Ovary (tissue), 9 donors: ENCODE measurements around the gene CEP350. TPM values are rescaled to one million over a fixed set of nuclear protein-coding genes. Genes with fewer than 3 reads are reported as not detected.
"Not testable (repeated sequence)": the region's sequence is repeated elsewhere in the genome, so short reads cannot be mapped to it uniquely, and the experiment has no call there.

ENCODE experiments used
- DNase-seq, 5 donors: peaks; one replicate each; pipeline ENCODE4 v3.0.0-alpha.2; 2019 to 2020
- H3K27ac ChIP-seq, 2 donors: fragments of 200-600 bp; one replicate each; pipeline versions ENCODE4 v1.5.1 to v1.8.0; 2019 to 2022
- H3K27me3 ChIP-seq: fragments of 200-600 bp; one replicate; pipeline ENCODE4 v1.8.0; 2022
- H3K36me3 ChIP-seq: fragments of 200-600 bp; sonication (generic); one replicate; pipeline ENCODE4 v1.5.1; 2019
- H3K4me1 ChIP-seq: one replicate; pipeline ENCODE4 v1.8.1; 2013; ENCODE audit warnings: mild to moderate bottlenecking, moderate library complexity; ENCODE audit not compliant: insufficient read depth
- H3K4me3 ChIP-seq: fragments of 200-600 bp; sonication (generic); one replicate; pipeline ENCODE4 v1.5.1; 2017
- H3K9me3 ChIP-seq, 2 donors: fragments of 200-600 bp in 1 of 2; sonication (generic) in 1 of 2; one replicate each; pipeline versions ENCODE4 v1.5.1 to v1.8.1; 2013 to 2019; ENCODE audit warnings: mild to moderate bottlenecking in 1 of 2, moderate library complexity in 1 of 2
- EP300 ChIP-seq: sonication (generic); formaldehyde crosslinking; IDR thresholded peaks from one replicate; pipeline ENCODE4 v1.6.1; 2017; ENCODE audit warnings: antibody characterized with exemption
- POLR2A ChIP-seq: fragments of 450-650 bp; IDR thresholded peaks from one replicate; pipeline ENCODE4 v1.6.1; 2017; ENCODE audit warnings: antibody characterized with exemption, mild to moderate bottlenecking, moderate library complexity
- WGBS, 3 donors: extraction: QIAGEN DNeasy Blood & Tissue Kit in 1 of 3; methylation state at CpG; one replicate each; pipeline versions ENCODE4 v1.1.5 to v1.1.7; 2013 to 2017; 5-methylcytosine and 5-hydroxymethylcytosine counted together
- intact Hi-C, 4 donors: fragments of 100-400 bp; cut with DNase I; formaldehyde crosslinking; loops; one replicate each; pipeline versions ENCODE4 v1.11.0 to v1.15.1; 2022 to 2023
- polyA plus RNA-seq, 2 donors: library from polyadenylated mRNA; stranded (reverse); fragments of 200-250 nt in 1 of 2; fragments of 350-450 nt in 1 of 2; fragmentation: Illumina TruSeq in 1 of 2; extraction: RNeasy Lipid Tissue Mini Kit (QIAGEN cat#74804) in 1 of 2; gene quantifications; one replicate each; pipeline ENCODE4 v1.2.3, GENCODE V29; 2013 to 2014
- total RNA-seq, 7 donors: library from RNA; depleted of rRNA in 2 of 7; stranded (reverse); fragments of >200 nt in 2 of 7; fragmentation: NEBNext Ultra II Directional in 3 of 7; extraction: Animal tissue kit (Norgen Biotek cat#: 25700) in 3 of 7; gene quantifications; one replicate each; pipeline versions ENCODE4 v1.1.0 to v1.2.4, GENCODE V29; 2016 to 2023
- TF ChIP-seq, protein P1 (sequence below), 3 donors: fragments of 450-650 bp in 2 of 3; fragments of 200-600 bp in 1 of 3; IDR thresholded peaks; one replicate each; pipeline versions ENCODE4 v1.5.1 to v1.8.0; 2016 to 2022; ENCODE audit warnings: antibody characterized with exemption in 3 of 3, mild to moderate bottlenecking in 1 of 3
- donor health status: DM: no; HTN: no; CAD: no; lungs with moderate emphysema.
- donor health status: DM: no; HTN: no; CAD: no.
- donor health status: Bipolar disorder and iron deficiency.
- donor health status: DM: yes; HTN: yes; CAD: no.
- donor health status: DM: no; HTN: no; CAD: no.
- donor health status: DM: yes; HTN: yes; CAD: no.

Gene CEP350
- total and polyA plus RNA-seq, 9 donors, result 7.9 to 69.4 (median 53.1) TPM

DNA sequence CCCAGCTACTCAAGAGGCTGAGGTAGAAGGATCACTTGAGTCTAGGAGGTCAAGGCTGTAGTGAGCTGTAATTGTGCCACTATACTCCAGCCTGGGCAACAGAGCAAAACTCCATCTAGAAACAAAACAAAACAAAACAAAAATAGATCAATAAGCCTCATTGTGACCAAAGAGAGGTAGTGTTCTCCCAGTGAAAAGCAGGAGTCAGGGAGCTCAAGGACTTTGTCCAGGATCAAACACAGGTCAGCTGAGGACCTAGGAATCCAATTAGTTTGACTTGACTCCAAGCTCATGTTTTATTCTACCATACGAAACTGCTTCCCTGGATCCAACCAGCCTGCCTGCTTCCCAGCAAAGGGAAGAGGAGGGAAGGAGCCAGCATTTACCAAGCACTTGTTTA, 178.6 kb downstream of the CEP350 start:
- H3K4me1 ChIP-seq, result no peaks in the 10 kb centered on the region
- H3K36me3 ChIP-seq, result no peaks in the 10 kb centered on the region
- H3K27me3 ChIP-seq, result no peaks in the 10 kb centered on the region
- intact Hi-C loops, result no loop called here
- WGBS, 3 donors, result 44 to 76% (median 46%) methylated on average over 1 of the region's 1 CpG
- H3K9me3 ChIP-seq, result no peaks in the 10 kb centered on the region
- no peak for DNase-seq
- TF ChIP-seq POLR2A (no peak), EP300 (no peak)
- TF ChIP-seq, protein P1, sequence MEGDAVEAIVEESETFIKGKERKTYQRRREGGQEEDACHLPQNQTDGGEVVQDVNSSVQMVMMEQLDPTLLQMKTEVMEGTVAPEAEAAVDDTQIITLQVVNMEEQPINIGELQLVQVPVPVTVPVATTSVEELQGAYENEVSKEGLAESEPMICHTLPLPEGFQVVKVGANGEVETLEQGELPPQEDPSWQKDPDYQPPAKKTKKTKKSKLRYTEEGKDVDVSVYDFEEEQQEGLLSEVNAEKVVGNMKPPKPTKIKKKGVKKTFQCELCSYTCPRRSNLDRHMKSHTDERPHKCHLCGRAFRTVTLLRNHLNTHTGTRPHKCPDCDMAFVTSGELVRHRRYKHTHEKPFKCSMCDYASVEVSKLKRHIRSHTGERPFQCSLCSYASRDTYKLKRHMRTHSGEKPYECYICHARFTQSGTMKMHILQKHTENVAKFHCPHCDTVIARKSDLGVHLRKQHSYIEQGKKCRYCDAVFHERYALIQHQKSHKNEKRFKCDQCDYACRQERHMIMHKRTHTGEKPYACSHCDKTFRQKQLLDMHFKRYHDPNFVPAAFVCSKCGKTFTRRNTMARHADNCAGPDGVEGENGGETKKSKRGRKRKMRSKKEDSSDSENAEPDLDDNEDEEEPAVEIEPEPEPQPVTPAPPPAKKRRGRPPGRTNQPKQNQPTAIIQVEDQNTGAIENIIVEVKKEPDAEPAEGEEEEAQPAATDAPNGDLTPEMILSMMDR (IDR thresholded peaks at IDR 0.05), result no peak
- no peak overlapping the region for H3K4me3 ChIP-seq
- no peak overlapping the region for H3K27ac ChIP-seq

DNA sequence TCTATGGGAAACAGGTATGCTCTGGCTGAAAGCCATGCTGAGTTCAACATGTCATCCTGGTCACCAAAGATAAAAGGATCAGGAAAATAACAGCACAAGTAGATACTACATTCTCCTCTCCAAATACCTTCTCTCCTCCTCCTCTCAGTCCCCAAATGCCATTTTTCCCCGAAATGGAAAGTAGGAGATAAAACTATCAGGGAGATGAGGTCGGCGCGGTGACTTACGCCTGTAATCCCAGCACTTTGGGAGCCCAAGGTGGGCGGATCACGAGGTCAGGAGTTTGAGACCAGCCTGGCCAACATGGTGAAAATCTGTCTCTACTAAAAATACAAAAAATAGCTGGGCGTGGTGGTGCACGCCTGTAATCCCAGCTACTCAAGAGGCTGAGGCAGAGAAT, 179.1 kb downstream of the CEP350 start:
- H3K9me3 ChIP-seq, H3K27ac ChIP-seq, H3K27me3 ChIP-seq, DNase-seq, intact Hi-C loops, H3K4me1 ChIP-seq, H3K36me3 ChIP-seq, H3K4me3 ChIP-seq: not testable (repeated sequence)
- WGBS, 3 donors, result 87 to 91% (median 91%) methylated on average over 9 of the region's 9 CpGs

DNA sequence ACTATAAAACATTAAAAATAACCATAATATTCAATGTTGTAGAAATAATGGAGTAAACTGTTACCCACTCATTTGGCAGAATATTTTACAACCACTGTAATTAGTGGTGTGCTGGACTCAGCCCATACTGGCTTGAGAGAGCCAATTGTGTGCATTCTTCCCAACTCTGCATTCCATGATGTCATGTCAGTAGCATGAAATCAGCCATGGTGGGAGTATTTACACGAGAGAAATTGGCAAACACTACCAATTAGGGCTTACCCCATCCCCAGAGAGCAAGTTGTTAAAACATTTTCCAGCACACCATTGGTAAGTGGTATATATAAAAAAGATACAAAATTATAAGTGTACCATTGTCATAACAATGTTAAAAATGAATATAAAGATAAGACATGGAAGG, 180.9 kb downstream of the CEP350 start:
- TF ChIP-seq, protein P1 (IDR thresholded peaks at IDR 0.05), result no peak
- TF ChIP-seq EP300 (no peak), POLR2A (no peak)
- H3K36me3 ChIP-seq, result no peaks in the 10 kb centered on the region
- no peak overlapping the region for H3K27ac ChIP-seq
- no peaks in the 10 kb centered on the region for H3K4me1 ChIP-seq
- no peak overlapping the region for H3K4me3 ChIP-seq
- no peak for DNase-seq
- 9 to 16% (median 12%) methylated on average over 1 of the region's 1 CpG for WGBS, 3 donors
- H3K27me3 ChIP-seq, result no peaks in the 10 kb centered on the region
- intact Hi-C loops, result no loop called here
- H3K9me3 ChIP-seq, result no peaks in the 10 kb centered on the region

DNA sequence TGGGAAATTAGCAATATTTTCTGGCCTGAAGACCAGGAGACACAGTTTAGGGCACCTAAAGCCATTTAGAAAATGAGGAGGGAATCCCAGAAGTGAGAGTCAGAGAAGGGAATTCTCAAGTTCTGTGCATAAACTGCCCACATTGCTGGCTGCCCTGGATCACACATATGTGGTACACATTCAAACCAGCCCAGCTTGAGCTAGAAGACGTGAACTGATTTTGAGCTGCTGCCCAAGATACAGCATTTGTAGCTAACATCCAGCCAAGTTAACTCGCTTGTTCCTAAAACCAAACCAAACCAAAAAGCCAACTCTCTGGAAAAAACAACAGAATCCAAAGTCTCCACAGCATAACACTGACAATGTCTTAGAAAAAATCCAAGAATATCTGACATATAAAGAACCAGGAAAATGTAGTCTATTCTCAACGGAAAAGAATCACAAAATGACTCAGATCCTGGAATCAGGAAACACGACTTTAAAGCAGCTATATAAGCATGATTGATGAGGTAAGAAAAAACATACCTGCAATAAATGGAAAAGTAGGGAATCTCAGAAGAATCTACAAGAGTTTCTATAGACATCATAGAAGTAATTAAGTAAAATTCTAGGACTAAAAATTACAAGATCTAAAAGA, 181.8 kb downstream of the CEP350 start:
- TF ChIP-seq EP300 (no peak), POLR2A (no peak)
- TF ChIP-seq, protein P1 (IDR thresholded peaks at IDR 0.05), result no peak
- no peak overlapping the region for H3K27ac ChIP-seq
- WGBS, 3 donors, result 78 to 83% (median 79%) methylated on average over 4 of the region's 4 CpGs
- no peaks in the 10 kb centered on the region for H3K27me3 ChIP-seq
- H3K4me3 ChIP-seq, result no peak overlapping the region
- no peaks in the 10 kb centered on the region for H3K36me3 ChIP-seq
- no peak for DNase-seq
- H3K9me3 ChIP-seq, result no peaks in the 10 kb centered on the region
- no peaks in the 10 kb centered on the region for H3K4me1 ChIP-seq
- intact Hi-C loops, result no loop called here

DNA sequence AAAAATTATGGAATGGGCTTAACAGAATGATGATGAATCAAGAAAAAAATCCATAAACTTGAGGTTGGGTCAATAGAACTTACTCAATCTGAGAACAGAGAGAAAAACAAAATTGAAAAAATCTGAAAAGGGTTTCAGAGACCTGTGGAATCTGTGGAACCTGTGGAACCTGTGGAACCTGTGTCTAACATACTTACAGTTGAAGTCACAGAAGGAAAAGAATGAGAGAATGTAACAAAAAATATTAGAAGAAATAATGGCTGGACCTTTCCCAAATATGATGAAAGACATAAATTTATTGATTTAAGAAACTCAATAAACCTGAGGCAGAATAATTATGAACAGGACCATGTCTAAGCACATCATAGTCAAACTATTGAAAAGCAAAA, 182.4 kb downstream of the CEP350 start:
- H3K36me3 ChIP-seq, result no peaks in the 10 kb centered on the region
- DNase-seq, result no peak
- H3K27ac ChIP-seq, result no peak overlapping the region
- no peaks in the 10 kb centered on the region for H3K4me1 ChIP-seq
- H3K4me3 ChIP-seq, result no peak overlapping the region
- intact Hi-C loops, result no loop called here
- TF ChIP-seq, protein P1 (IDR thresholded peaks at IDR 0.05), result no peak
- TF ChIP-seq EP300 (no peak), POLR2A (no peak)
- no peaks in the 10 kb centered on the region for H3K9me3 ChIP-seq
- H3K27me3 ChIP-seq, result no peaks in the 10 kb centered on the region
